GM23338 (cell line): Measurements from ENCODE around the gene GRIN2C.

ENCODE experiments used
- CREB1 ChIP-seq: fragments of 250-450 bp; sonication (Bioruptor Pico); IDR thresholded peaks from 2 replicates; pipeline ENCODE4 v1.5.0; 2020; ENCODE audit warnings: low read depth, mild to moderate bottlenecking, moderate library complexity
- CTCF ChIP-seq, 2 experiments: fragments of 200-600 bp in 1 of 2; sonication (generic) in 1 of 2; conservative IDR thresholded peaks; 2 replicates each; pipeline versions ENCODE4 v1.5.1 to v1.6.1; 2016 to 2017; ENCODE audit warnings: antibody characterized with exemption in 2 of 2, low read depth in 2 of 2, mild to moderate bottlenecking in 2 of 2, moderate library complexity in 1 of 2
- EZH2 ChIP-seq: fragments of 200-600 bp; sonication (generic); IDR thresholded peaks from one replicate; pipeline ENCODE4 v1.8.0; 2017; ENCODE audit warnings: antibody characterized with exemption, mild to moderate bottlenecking, low read depth; ENCODE audit not compliant: unreplicated experiment
- POLR2AphosphoS5 ChIP-seq: IDR thresholded peaks from 2 replicates; pipeline ENCODE4 v1.6.1; 2016; ENCODE audit warnings: antibody characterized with exemption, low read depth
- REST ChIP-seq: IDR thresholded peaks from one replicate; pipeline ENCODE4 v1.6.1; 2018; ENCODE audit warnings: antibody characterized with exemption; ENCODE audit not compliant: unreplicated experiment

GRCh38 chr17:74797824-74798223 lies 61.9 kb downstream of the GRIN2C start:
- TF ChIP-seq EZH2: no peak
- no peak for TF ChIP-seq CTCF (conservative IDR thresholded peaks at IDR 0.05; ENCODE audit: low read depth in 2 of 2)
- no peak for TF ChIP-seq CREB1
- TF ChIP-seq POLR2AphosphoS5: no peak
- TF ChIP-seq REST: no peak
